Measurements from ENCODE around the gene HDC.

Gene HDC

GRCh38 chr15:50231761-50232160 is 33.8 kb downstream of the HDC start:
- H3K36me3 ChIP-seq (ENCODE audit: control insufficient read depth in 4 of 4, insufficient read depth in 4 of 4, low read length in 3 of 4), result peaks cover 7 to 55% (median 29%) of the 10 kb centered on the region in 4 experiments
- no peaks in the 10 kb centered on the region for H3K9me3 ChIP-seq (ENCODE audit: control extremely low read depth in 1 of 5, control insufficient read depth in 4 of 5, insufficient read depth in 2 of 5, low read depth in 1 of 5, low read length in 4 of 5)
- no peak overlapping the region for H3K4me3 ChIP-seq (ENCODE audit: control insufficient read depth in 1 of 7, extremely low read depth in 1 of 7, insufficient read depth in 4 of 7, low read depth in 2 of 7, low read length in 6 of 7)
- ChIA-PET POLR2A (no interaction called here), CTCF (no interaction called here)
- no peaks in the 10 kb centered on the region for H3K4me1 ChIP-seq (ENCODE audit: control extremely low read depth in 1 of 4, control insufficient read depth in 4 of 4, insufficient read depth in 4 of 4, low read length in 3 of 4)
- no peaks in the 10 kb centered on the region for H3K27me3 ChIP-seq (replicated peaks in 2 of 5; ENCODE audit: control insufficient read depth in 4 of 5, insufficient read depth in 5 of 5, low read length in 4 of 5)
- no peak overlapping the region for H3K27ac ChIP-seq (ENCODE audit: insufficient read depth in 1 of 2, low read depth in 1 of 2, low read length in 2 of 2, poor library complexity in 1 of 2, severe bottlenecking in 2 of 2)
- DNase-seq, result no peak

GRCh38 chr15:50229336-50229735 is 36.2 kb downstream of the HDC start:
- Histone ChIP-seq H3K9me3 (ENCODE audit: control extremely low read depth in 1 of 5, control insufficient read depth in 4 of 5, insufficient read depth in 2 of 5, low read depth in 1 of 5, low read length in 4 of 5) (no peaks in the 10 kb centered on the region), H3K4me1 (ENCODE audit: control extremely low read depth in 1 of 4, control insufficient read depth in 4 of 4, insufficient read depth in 4 of 4, low read length in 3 of 4) (no peaks in the 10 kb centered on the region), H3K27ac (ENCODE audit: insufficient read depth in 1 of 2, low read depth in 1 of 2, low read length in 2 of 2, poor library complexity in 1 of 2, severe bottlenecking in 2 of 2) (no peak overlapping the region), H3K4me3 (ENCODE audit: control insufficient read depth in 1 of 7, extremely low read depth in 1 of 7, insufficient read depth in 4 of 7, low read depth in 2 of 7, low read length in 6 of 7) (no peak overlapping the region), H3K27me3 (replicated peaks in 2 of 5; ENCODE audit: control insufficient read depth in 4 of 5, insufficient read depth in 5 of 5, low read length in 4 of 5) (no peaks in the 10 kb centered on the region), H3K36me3 (ENCODE audit: control insufficient read depth in 4 of 4, insufficient read depth in 4 of 4, low read length in 3 of 4) (peaks cover 8 to 55% (median 34%) of the 10 kb centered on the region in 4 experiments)
- POLR2A ChIA-PET, result no interaction called here
- DNase-seq, result no peak
- 100% methylated on average over 2 of the region's 3 CpGs for WGBS (ENCODE audit: insufficient coverage)
- CTCF ChIA-PET, result interaction anchor here (1.2 to 1.3 kb wide), 3 partner anchors 17 to 21 kb away, joined by 3 to 5 read pairs (median 3); no protein-coding TSS in a partner anchor

GRCh38 chr15:50228866-50229265 is 36.7 kb downstream of the HDC start:
- ChIA-PET POLR2A (no interaction called here), CTCF (interaction anchor here (1.2 to 1.3 kb wide), 3 partner anchors 18 to 21 kb away, joined by 3 to 5 read pairs (median 3); no protein-coding TSS in a partner anchor)
- H3K4me3 ChIP-seq (ENCODE audit: control insufficient read depth in 1 of 7, extremely low read depth in 1 of 7, insufficient read depth in 4 of 7, low read depth in 2 of 7, low read length in 6 of 7), result no peak overlapping the region
- no peaks in the 10 kb centered on the region for H3K4me1 ChIP-seq (ENCODE audit: control extremely low read depth in 1 of 4, control insufficient read depth in 4 of 4, insufficient read depth in 4 of 4, low read length in 3 of 4)
- H3K27me3 ChIP-seq (replicated peaks in 2 of 5; ENCODE audit: control insufficient read depth in 4 of 5, insufficient read depth in 5 of 5, low read length in 4 of 5), result no peaks in the 10 kb centered on the region
- peaks cover 9 to 54% (median 34%) of the 10 kb centered on the region in 4 experiments for H3K36me3 ChIP-seq (ENCODE audit: control insufficient read depth in 4 of 4, insufficient read depth in 4 of 4, low read length in 3 of 4)
- no peaks in the 10 kb centered on the region for H3K9me3 ChIP-seq (ENCODE audit: control extremely low read depth in 1 of 5, control insufficient read depth in 4 of 5, insufficient read depth in 2 of 5, low read depth in 1 of 5, low read length in 4 of 5)
- DNase-seq, result no peak
- 96% methylated on average over 3 of the region's 3 CpGs for WGBS (ENCODE audit: insufficient coverage)
- H3K27ac ChIP-seq (ENCODE audit: insufficient read depth in 1 of 2, low read depth in 1 of 2, low read length in 2 of 2, poor library complexity in 1 of 2, severe bottlenecking in 2 of 2), result no peak overlapping the region

- DNase-seq, result no peak
- H3K9me3 ChIP-seq (ENCODE audit: control extremely low read depth in 1 of 5, control insufficient read depth in 4 of 5, insufficient read depth in 2 of 5, low read depth in 1 of 5, low read length in 4 of 5), result no peaks in the 10 kb centered on the region
- H3K4me3 ChIP-seq (ENCODE audit: control insufficient read depth in 1 of 7, extremely low read depth in 1 of 7, insufficient read depth in 4 of 7, low read depth in 2 of 7, low read length in 6 of 7), result no peak overlapping the region
- WGBS (ENCODE audit: insufficient coverage), result 100% methylated on average over 5 of the region's 5 CpGs
- H3K27me3 ChIP-seq (replicated peaks in 2 of 5; ENCODE audit: control insufficient read depth in 4 of 5, insufficient read depth in 5 of 5, low read length in 4 of 5), result no peaks in the 10 kb centered on the region
- peaks cover 13 to 62% (median 37%) of the 10 kb centered on the region in 4 experiments for H3K36me3 ChIP-seq (ENCODE audit: control insufficient read depth in 4 of 4, insufficient read depth in 4 of 4, low read length in 3 of 4)
- CTCF ChIA-PET, result no interaction called here
- POLR2A ChIA-PET, result no interaction called here
- H3K27ac ChIP-seq (ENCODE audit: insufficient read depth in 1 of 2, low read depth in 1 of 2, low read length in 2 of 2, poor library complexity in 1 of 2, severe bottlenecking in 2 of 2), result no peak overlapping the region
- no peaks in the 10 kb centered on the region for H3K4me1 ChIP-seq (ENCODE audit: control extremely low read depth in 1 of 4, control insufficient read depth in 4 of 4, insufficient read depth in 4 of 4, low read length in 3 of 4)
These were observed 38.5 kb downstream of the HDC start for GRCh38 chr15:50227076-50227475.

GRCh38 chr15:50225938-50226337 is 39.6 kb downstream of the HDC start:
- Histone ChIP-seq H3K27me3 (replicated peaks in 2 of 5; ENCODE audit: control insufficient read depth in 4 of 5, insufficient read depth in 5 of 5, low read length in 4 of 5) (no peaks in the 10 kb centered on the region), H3K9me3 (ENCODE audit: control extremely low read depth in 1 of 5, control insufficient read depth in 4 of 5, insufficient read depth in 2 of 5, low read depth in 1 of 5, low read length in 4 of 5) (no peaks in the 10 kb centered on the region), H3K4me3 (ENCODE audit: control insufficient read depth in 1 of 7, extremely low read depth in 1 of 7, insufficient read depth in 4 of 7, low read depth in 2 of 7, low read length in 6 of 7) (no peak overlapping the region), H3K36me3 (ENCODE audit: control insufficient read depth in 4 of 4, insufficient read depth in 4 of 4, low read length in 3 of 4) (peaks cover 13 to 60% (median 35%) of the 10 kb centered on the region in 4 experiments), H3K27ac (ENCODE audit: insufficient read depth in 1 of 2, low read depth in 1 of 2, low read length in 2 of 2, poor library complexity in 1 of 2, severe bottlenecking in 2 of 2) (no peak overlapping the region), H3K4me1 (ENCODE audit: control extremely low read depth in 1 of 4, control insufficient read depth in 4 of 4, insufficient read depth in 4 of 4, low read length in 3 of 4) (no peaks in the 10 kb centered on the region)
- no peak for DNase-seq
- 100% methylated on average over 2 of the region's 3 CpGs for WGBS (ENCODE audit: insufficient coverage)
- ChIA-PET CTCF (interaction anchor here (0.8 kb wide), 1 partner anchor 90 kb away, joined by 3 read pairs; no protein-coding TSS in a partner anchor), POLR2A (no interaction called here)

- Histone ChIP-seq H3K36me3 (ENCODE audit: control insufficient read depth in 4 of 4, insufficient read depth in 4 of 4, low read length in 3 of 4) (peaks cover 13 to 55% (median 37%) of the 10 kb centered on the region in 4 experiments), H3K27me3 (replicated peaks in 2 of 5; ENCODE audit: control insufficient read depth in 4 of 5, insufficient read depth in 5 of 5, low read length in 4 of 5) (no peaks in the 10 kb centered on the region), H3K4me3 (ENCODE audit: control insufficient read depth in 1 of 7, extremely low read depth in 1 of 7, insufficient read depth in 4 of 7, low read depth in 2 of 7, low read length in 6 of 7) (no peak overlapping the region), H3K27ac (ENCODE audit: insufficient read depth in 1 of 2, low read depth in 1 of 2, low read length in 2 of 2, poor library complexity in 1 of 2, severe bottlenecking in 2 of 2) (no peak overlapping the region), H3K4me1 (ENCODE audit: control extremely low read depth in 1 of 4, control insufficient read depth in 4 of 4, insufficient read depth in 4 of 4, low read length in 3 of 4) (no peaks in the 10 kb centered on the region), H3K9me3 (ENCODE audit: control extremely low read depth in 1 of 5, control insufficient read depth in 4 of 5, insufficient read depth in 2 of 5, low read depth in 1 of 5, low read length in 4 of 5) (no peaks in the 10 kb centered on the region)
- CTCF ChIA-PET, result interaction anchor here (0.7 kb wide), 1 partner anchor 88 kb away, joined by 4 read pairs; no protein-coding TSS in a partner anchor
- DNase-seq, result no peak
- POLR2A ChIA-PET, result no interaction called here
- no CpG with 5 or more reads among the region's 1 CpG for WGBS (ENCODE audit: insufficient coverage)
These were observed 40.5 kb downstream of the HDC start for GRCh38 chr15:50225057-50225456.

GRCh38 chr15:50224606-50225005 is 40.9 kb downstream of the HDC start:
- Histone ChIP-seq H3K27ac (ENCODE audit: insufficient read depth in 1 of 2, low read depth in 1 of 2, low read length in 2 of 2, poor library complexity in 1 of 2, severe bottlenecking in 2 of 2) (no peak overlapping the region), H3K4me1 (ENCODE audit: control extremely low read depth in 1 of 4, control insufficient read depth in 4 of 4, insufficient read depth in 4 of 4, low read length in 3 of 4) (no peaks in the 10 kb centered on the region), H3K4me3 (ENCODE audit: control insufficient read depth in 1 of 7, extremely low read depth in 1 of 7, insufficient read depth in 4 of 7, low read depth in 2 of 7, low read length in 6 of 7) (no peak overlapping the region), H3K27me3 (replicated peaks in 2 of 5; ENCODE audit: control insufficient read depth in 4 of 5, insufficient read depth in 5 of 5, low read length in 4 of 5) (no peaks in the 10 kb centered on the region), H3K9me3 (ENCODE audit: control extremely low read depth in 1 of 5, control insufficient read depth in 4 of 5, insufficient read depth in 2 of 5, low read depth in 1 of 5, low read length in 4 of 5) (no peaks in the 10 kb centered on the region), H3K36me3 (ENCODE audit: control insufficient read depth in 4 of 4, insufficient read depth in 4 of 4, low read length in 3 of 4) (peaks cover 13 to 55% (median 38%) of the 10 kb centered on the region in 4 experiments)
- 88% methylated on average over 3 of the region's 5 CpGs for WGBS (ENCODE audit: insufficient coverage)
- no peak for DNase-seq
- CTCF ChIA-PET, result interaction anchor here (0.7 kb wide), 1 partner anchor 88 kb away, joined by 4 read pairs; no protein-coding TSS in a partner anchor
- POLR2A ChIA-PET, result no interaction called here

Measured in common myeloid progenitor, CD34-positive (primary cell).